HG03469 (cell line): Measurements from ENCODE around the gene WNT2.
"Not testable (repeated sequence)": the region's sequence is repeated elsewhere in the genome, so short reads cannot be mapped to it uniquely, and the experiment has no call there.

Source experiments
- ATAC-seq: cut with Tn5 transposase; IDR thresholded peaks from one replicate; pipeline ENCODE4 v1.9.1; 2021; ENCODE audit warnings: mild to moderate bottlenecking, moderate library complexity, moderate number of reproducible peaks; ENCODE audit not compliant: unreplicated experiment

Gene WNT2

GRCh38 chr7:117312593-117313580, 10.0 kb downstream of the WNT2 start:
- ATAC-seq: no peak

- no peak for ATAC-seq
These were observed 14.0 kb downstream of the WNT2 start for GRCh38 chr7:117308891-117309290.

- ATAC-seq: no peak
These were observed 20.5 kb downstream of the WNT2 start for GRCh38 chr7:117302396-117302795.

GRCh38 chr7:117300506-117300905, 22.4 kb downstream of the WNT2 start:
- ATAC-seq: not testable (repeated sequence)

- ATAC-seq: no peak
These were observed 25.3 kb downstream of the WNT2 start for GRCh38 chr7:117297606-117298005.

- no peak for ATAC-seq
These were observed 26.8 kb downstream of the WNT2 start for GRCh38 chr7:117296066-117296465.

GRCh38 chr7:117285826-117286225, 37.0 kb downstream of the WNT2 start:
- no peak for ATAC-seq

- ATAC-seq: no peak
These were observed 38.2 kb downstream of the WNT2 start for GRCh38 chr7:117284692-117285091.

- no peak for ATAC-seq
These were observed 39.1 kb downstream of the WNT2 start for GRCh38 chr7:117283779-117284178.

GRCh38 chr7:117283371-117283770, 39.5 kb downstream of the WNT2 start:
- no peak for ATAC-seq

- no peak for ATAC-seq
These were observed 40.5 kb downstream of the WNT2 start for GRCh38 chr7:117282239-117282812.

- no peak for ATAC-seq
These were observed 41.3 kb downstream of the WNT2 start for GRCh38 chr7:117281562-117281961.

GRCh38 chr7:117279931-117280557, 42.8 kb downstream of the WNT2 start:
- no peak for ATAC-seq

GRCh38 chr7:117279203-117279602, 43.7 kb downstream of the WNT2 start:
- ATAC-seq: no peak

GRCh38 chr7:117278040-117278439, 44.8 kb downstream of the WNT2 start:
- no peak for ATAC-seq

GRCh38 chr7:117277576-117277975, 45.3 kb downstream of the WNT2 start:
- no peak for ATAC-seq

- no peak for ATAC-seq
These were observed 47.9 kb downstream of the WNT2 start for GRCh38 chr7:117274951-117275350.

GRCh38 chr7:117273814-117274225, 49.0 kb downstream of the WNT2 start:
- no peak for ATAC-seq

- no peak for ATAC-seq
These were observed 49.5 kb downstream of the WNT2 start for GRCh38 chr7:117273325-117273724.

- no peak for ATAC-seq
These were observed 50.7 kb downstream of the WNT2 start for GRCh38 chr7:117272017-117272759.

- no peak for ATAC-seq
These were observed 51.3 kb downstream of the WNT2 start for GRCh38 chr7:117271566-117271965.
